ENCODE data around the gene TARBP1.

Gene TARBP1

DNA sequence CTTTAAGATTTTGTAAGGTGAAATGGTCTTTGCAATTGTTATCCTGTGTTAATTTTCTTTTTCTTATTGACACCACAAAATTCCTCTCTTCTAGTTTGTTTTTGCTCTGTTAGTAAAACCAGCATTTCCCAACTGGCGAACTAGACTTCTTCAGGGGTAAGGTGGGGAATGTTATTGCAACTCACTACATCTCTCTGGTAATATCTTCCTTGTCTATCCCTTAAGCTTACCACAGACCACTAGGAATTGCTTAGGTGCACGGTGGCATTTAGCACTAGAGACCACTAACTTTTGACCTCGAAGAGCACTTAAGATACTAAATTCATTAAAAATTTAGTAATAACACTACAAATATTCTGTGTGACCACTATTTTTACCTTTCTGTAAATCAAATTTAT lies 109.9 kb downstream of the TARBP1 start:
- H3K27me3 ChIP-seq (ENCODE audit: insufficient read depth, low read length): no peaks in the 10 kb centered on the region
- H3K9me2 ChIP-seq (ENCODE audit: low read depth, low read length): no peaks in the 10 kb centered on the region
- no peaks in the 10 kb centered on the region for H3F3A ChIP-seq (ENCODE audit: insufficient read depth, low read length)
- peaks cover 9% of the 10 kb centered on the region; the same call in 1 of the 2 replicates for H3K79me2 ChIP-seq (ENCODE audit: insufficient read depth, low read length)
- no peak overlapping the region for H3K4me3 ChIP-seq (ENCODE audit: low read depth, low read length, poor library complexity, severe bottlenecking)
- no peaks in the 10 kb centered on the region for H3K9me3 ChIP-seq (ENCODE audit: low read length)
- no peak overlapping the region for H2AFZ ChIP-seq (ENCODE audit: low read length)
- H3K4me1 ChIP-seq (ENCODE audit: insufficient read depth, low read length, severe bottlenecking): peaks cover 18% of the 10 kb centered on the region
- no peaks in the 10 kb centered on the region for H3K36me3 ChIP-seq (ENCODE audit: insufficient read depth, low read length)
- H3K9ac ChIP-seq (ENCODE audit: low read length): no peak overlapping the region
- no peak overlapping the region for H3K4me2 ChIP-seq (ENCODE audit: low read length)
- H4K20me1 ChIP-seq (ENCODE audit: insufficient read depth, low read length): no peaks in the 10 kb centered on the region
- TF ChIP-seq, protein P1, sequence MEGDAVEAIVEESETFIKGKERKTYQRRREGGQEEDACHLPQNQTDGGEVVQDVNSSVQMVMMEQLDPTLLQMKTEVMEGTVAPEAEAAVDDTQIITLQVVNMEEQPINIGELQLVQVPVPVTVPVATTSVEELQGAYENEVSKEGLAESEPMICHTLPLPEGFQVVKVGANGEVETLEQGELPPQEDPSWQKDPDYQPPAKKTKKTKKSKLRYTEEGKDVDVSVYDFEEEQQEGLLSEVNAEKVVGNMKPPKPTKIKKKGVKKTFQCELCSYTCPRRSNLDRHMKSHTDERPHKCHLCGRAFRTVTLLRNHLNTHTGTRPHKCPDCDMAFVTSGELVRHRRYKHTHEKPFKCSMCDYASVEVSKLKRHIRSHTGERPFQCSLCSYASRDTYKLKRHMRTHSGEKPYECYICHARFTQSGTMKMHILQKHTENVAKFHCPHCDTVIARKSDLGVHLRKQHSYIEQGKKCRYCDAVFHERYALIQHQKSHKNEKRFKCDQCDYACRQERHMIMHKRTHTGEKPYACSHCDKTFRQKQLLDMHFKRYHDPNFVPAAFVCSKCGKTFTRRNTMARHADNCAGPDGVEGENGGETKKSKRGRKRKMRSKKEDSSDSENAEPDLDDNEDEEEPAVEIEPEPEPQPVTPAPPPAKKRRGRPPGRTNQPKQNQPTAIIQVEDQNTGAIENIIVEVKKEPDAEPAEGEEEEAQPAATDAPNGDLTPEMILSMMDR (IDR thresholded peaks at IDR 0.05; ENCODE audit: low read length): no peak
- TF ChIP-seq EZH2 (IDR thresholded peaks at IDR 0.05; ENCODE audit: borderline replicate concordance, low read length): no peak
- no peak overlapping the region for H3K27ac ChIP-seq (ENCODE audit: low read depth, low read length, poor library complexity, severe bottlenecking)

DNA sequence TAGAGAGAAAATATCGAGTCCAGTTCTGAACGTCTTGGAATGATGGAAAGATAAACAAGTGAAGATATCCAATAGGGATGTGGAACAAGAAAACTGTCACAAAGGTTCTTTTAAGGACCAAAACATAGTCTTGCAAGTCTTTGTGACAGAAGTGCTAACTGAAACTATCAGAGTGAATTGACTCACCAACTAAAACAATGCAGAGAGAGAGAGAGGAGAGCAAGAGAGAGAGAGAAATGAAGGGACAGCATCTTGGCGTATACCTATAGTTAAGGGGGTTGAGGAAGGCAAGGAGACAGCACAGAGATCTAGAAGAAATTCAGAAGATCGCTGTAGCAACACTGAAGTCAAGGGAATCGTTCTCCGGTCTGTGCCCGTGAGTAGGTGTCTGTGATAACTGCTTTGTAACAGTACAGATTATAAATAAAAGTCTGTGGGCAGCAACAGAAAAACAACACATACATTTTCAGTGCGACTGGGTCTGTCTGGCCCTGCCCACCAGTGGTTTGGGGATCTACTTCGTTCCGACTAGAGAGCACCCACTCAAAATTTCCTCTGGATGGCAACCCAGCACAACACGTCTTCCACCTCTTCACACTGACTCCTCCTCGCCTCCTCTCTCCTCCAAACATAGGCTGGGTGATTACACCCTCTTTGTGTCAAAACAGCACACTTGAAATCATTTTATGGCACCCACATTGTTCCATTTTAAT lies 110.5 kb downstream of the TARBP1 start:
- Histone ChIP-seq H3K9ac (ENCODE audit: low read length) (no peak overlapping the region), H3K9me3 (ENCODE audit: low read length) (no peaks in the 10 kb centered on the region), H3K27ac (ENCODE audit: low read depth, low read length, poor library complexity, severe bottlenecking) (no peak overlapping the region), H3K27me3 (ENCODE audit: insufficient read depth, low read length) (no peaks in the 10 kb centered on the region), H3K36me3 (ENCODE audit: insufficient read depth, low read length) (no peaks in the 10 kb centered on the region), H3K79me2 (ENCODE audit: insufficient read depth, low read length) (0 out of 2 replicates have a peak, but pooled peaks cover 9% of the 10 kb centered on the region), H4K20me1 (ENCODE audit: insufficient read depth, low read length) (no peaks in the 10 kb centered on the region), H2AFZ (ENCODE audit: low read length) (no peak overlapping the region), H3K4me3 (ENCODE audit: low read depth, low read length, poor library complexity, severe bottlenecking) (no peak overlapping the region), H3K9me2 (ENCODE audit: low read depth, low read length) (no peaks in the 10 kb centered on the region), H3F3A (ENCODE audit: insufficient read depth, low read length) (no peaks in the 10 kb centered on the region), H3K4me1 (ENCODE audit: insufficient read depth, low read length, severe bottlenecking) (peaks cover 17% of the 10 kb centered on the region), H3K4me2 (ENCODE audit: low read length) (no peak overlapping the region)
- TF ChIP-seq, protein P1 (IDR thresholded peaks at IDR 0.05; ENCODE audit: low read length): no peak
- TF ChIP-seq EZH2 (IDR thresholded peaks at IDR 0.05; ENCODE audit: borderline replicate concordance, low read length): no peak

DNA sequence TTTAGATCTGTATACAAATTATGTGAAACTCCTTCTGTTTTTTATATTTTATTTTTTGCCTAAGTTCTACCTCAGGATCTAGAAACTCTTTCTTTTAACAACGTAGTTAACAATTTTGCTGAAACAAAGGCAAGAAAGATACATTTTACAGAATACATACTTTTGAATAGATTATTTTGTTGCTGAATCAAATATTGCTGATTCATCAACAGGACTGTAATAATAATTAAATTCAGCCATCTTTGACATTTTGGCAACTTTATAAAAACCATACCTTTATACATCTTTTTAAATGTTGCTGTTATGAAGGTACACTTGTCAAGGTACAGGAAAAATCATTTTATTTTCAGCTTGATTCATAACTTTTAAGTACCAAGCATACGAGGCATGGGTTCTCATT lies 116.4 kb downstream of the TARBP1 start:
- Histone ChIP-seq H3F3A (ENCODE audit: insufficient read depth, low read length) (no peaks in the 10 kb centered on the region), H2AFZ (ENCODE audit: low read length) (no peak overlapping the region), H3K4me1 (ENCODE audit: insufficient read depth, low read length, severe bottlenecking) (peaks cover 12% of the 10 kb centered on the region), H3K36me3 (ENCODE audit: insufficient read depth, low read length) (no peaks in the 10 kb centered on the region), H3K79me2 (ENCODE audit: insufficient read depth, low read length) (no peaks in the 10 kb centered on the region), H3K9ac (ENCODE audit: low read length) (no peak overlapping the region), H3K9me3 (ENCODE audit: low read length) (no peaks in the 10 kb centered on the region), H3K27me3 (ENCODE audit: insufficient read depth, low read length) (no peaks in the 10 kb centered on the region), H4K20me1 (ENCODE audit: insufficient read depth, low read length) (no peaks in the 10 kb centered on the region), H3K4me3 (ENCODE audit: low read depth, low read length, poor library complexity, severe bottlenecking) (no peak overlapping the region), H3K27ac (ENCODE audit: low read depth, low read length, poor library complexity, severe bottlenecking) (no peak overlapping the region), H3K9me2 (ENCODE audit: low read depth, low read length) (no peaks in the 10 kb centered on the region), H3K4me2 (ENCODE audit: low read length) (no peak overlapping the region)
- TF ChIP-seq, protein P1 (IDR thresholded peaks at IDR 0.05; ENCODE audit: low read length): no peak
- no peak for TF ChIP-seq EZH2 (IDR thresholded peaks at IDR 0.05; ENCODE audit: borderline replicate concordance, low read length)
